Mononuclear cell (primary cell): ENCODE data around the gene HIVEP2. TPM values are rescaled to one million over a fixed set of nuclear protein-coding genes. Genes with fewer than 3 reads are reported as not detected.

Source experiments
- H3K27me3 ChIP-seq: 2 replicates; pipeline ENCODE4 v1.6.0; 2011; ENCODE audit warnings: low read length, control low read depth; ENCODE audit not compliant: insufficient read depth
- H3K4me1 ChIP-seq: 2 replicates; pipeline ENCODE4 v1.5.1; 2011; ENCODE audit warnings: mild to moderate bottlenecking, low read length, control low read depth; ENCODE audit not compliant: insufficient read depth
- H3K4me3 ChIP-seq: 2 replicates; pipeline ENCODE4 v1.5.1; 2011; ENCODE audit warnings: mild to moderate bottlenecking, low read length, moderate library complexity
- H3K9me3 ChIP-seq: 2 replicates; pipeline ENCODE4 v1.5.1; 2011; ENCODE audit warnings: low read depth, mild to moderate bottlenecking, control low read depth, low read length
- total RNA-seq: library from RNA; depleted of rRNA; stranded (reverse); fragments of >200 nt; gene quantifications from one replicate; pipeline ENCODE4 v1.2.3, GENCODE V29; 2012

Gene HIVEP2
- total RNA-seq, 1 donor, result 32.0 TPM

DNA sequence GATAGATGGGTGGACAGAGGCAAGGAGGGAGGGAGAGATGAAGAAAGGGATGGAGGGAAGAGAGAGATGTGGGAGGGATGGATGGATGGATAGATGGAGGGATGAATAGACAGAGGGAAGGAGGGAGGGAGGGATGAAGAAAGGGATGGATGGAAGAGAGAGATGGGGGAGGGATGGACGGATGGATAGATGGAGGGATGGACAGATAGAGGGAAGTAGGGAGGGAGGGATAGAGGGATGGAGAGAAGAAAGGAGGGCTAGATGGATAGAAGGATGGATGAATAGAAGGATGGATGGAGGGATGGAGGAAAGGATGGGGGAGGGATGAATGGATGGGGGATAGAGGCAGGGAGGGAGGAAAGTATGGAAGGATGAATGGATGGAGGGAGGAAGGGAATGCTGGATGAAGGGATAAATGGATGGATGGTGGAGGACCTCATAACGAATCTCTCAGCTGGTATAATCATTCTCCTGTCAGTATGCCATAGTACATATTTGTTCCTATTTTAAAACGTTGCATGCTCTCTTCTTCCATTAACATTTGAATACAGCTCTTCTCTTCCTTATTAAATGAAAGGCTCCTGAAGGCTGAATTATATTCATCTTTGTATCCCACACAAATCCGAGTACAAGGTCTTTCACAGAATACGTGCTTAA, 136.4 kb downstream of the HIVEP2 start:
- Histone ChIP-seq H3K4me1 (peaks cover 8% of the 10 kb centered on the region), H3K4me3 (no peak overlapping the region), H3K27me3 (no peaks in the 10 kb centered on the region), H3K9me3 (no peaks in the 10 kb centered on the region)

DNA sequence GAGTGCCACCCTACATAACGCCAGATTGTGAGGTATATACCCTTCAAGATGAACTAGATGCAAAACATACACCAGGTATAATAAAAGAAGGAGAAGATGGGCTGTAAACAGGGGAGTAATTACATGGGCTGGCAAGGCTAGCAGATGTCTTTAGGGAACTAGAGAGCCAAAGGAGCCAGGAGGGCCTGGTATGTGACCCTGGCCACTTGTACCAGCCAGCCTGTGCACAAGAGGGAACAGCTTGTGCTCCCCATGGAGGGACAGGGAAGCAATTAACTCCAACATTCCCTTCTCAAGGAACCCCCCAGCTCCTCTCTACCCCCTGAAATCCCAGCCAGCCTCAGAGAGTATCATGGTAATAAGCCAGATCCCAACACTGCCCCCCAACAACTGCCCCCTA, 139.9 kb downstream of the HIVEP2 start:
- Histone ChIP-seq H3K4me3 (no peak overlapping the region), H3K27me3 (no peaks in the 10 kb centered on the region), H3K9me3 (no peaks in the 10 kb centered on the region), H3K4me1 (no peaks in the 10 kb centered on the region)

- no peaks in the 10 kb centered on the region for H3K9me3 ChIP-seq
- H3K4me1 ChIP-seq, result no peaks in the 10 kb centered on the region
- H3K27me3 ChIP-seq, result no peaks in the 10 kb centered on the region
- no peak overlapping the region for H3K4me3 ChIP-seq
Observed at GRCh38 chr6:142804490-142804889, 140.5 kb downstream of the HIVEP2 start.

- no peaks in the 10 kb centered on the region for H3K4me1 ChIP-seq
- no peak overlapping the region for H3K4me3 ChIP-seq
- no peaks in the 10 kb centered on the region for H3K9me3 ChIP-seq
- H3K27me3 ChIP-seq, result no peaks in the 10 kb centered on the region
Observed at GRCh38 chr6:142803495-142804058, 141.4 kb downstream of the HIVEP2 start.

- Histone ChIP-seq H3K27me3 (no peaks in the 10 kb centered on the region), H3K4me1 (peaks cover 4% of the 10 kb centered on the region), H3K9me3 (no peaks in the 10 kb centered on the region), H3K4me3 (no peak overlapping the region)
Observed at GRCh38 chr6:142803032-142803431, 141.9 kb downstream of the HIVEP2 start.

DNA sequence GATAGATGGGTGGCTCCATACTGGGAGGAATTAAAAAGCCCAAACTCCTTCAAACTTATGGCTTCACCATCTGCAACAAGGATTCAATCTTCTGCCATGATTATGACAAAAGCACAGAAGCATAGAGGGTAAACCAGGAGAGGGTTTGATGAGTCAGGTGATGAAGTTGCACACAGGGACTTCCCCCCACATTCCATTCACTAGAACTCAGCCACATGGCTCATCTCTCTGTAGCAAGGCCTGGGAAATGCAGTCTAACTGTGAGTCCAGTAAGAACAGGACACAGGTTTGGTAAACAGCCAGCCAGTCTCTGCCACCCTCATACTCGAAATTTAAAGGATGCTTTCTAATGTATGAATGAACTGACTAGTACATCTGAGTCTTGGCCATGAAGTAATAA, 142.9 kb downstream of the HIVEP2 start:
- Histone ChIP-seq H3K4me3 (no peak overlapping the region), H3K9me3 (no peaks in the 10 kb centered on the region), H3K27me3 (no peaks in the 10 kb centered on the region), H3K4me1 (peaks cover 8% of the 10 kb centered on the region)

DNA sequence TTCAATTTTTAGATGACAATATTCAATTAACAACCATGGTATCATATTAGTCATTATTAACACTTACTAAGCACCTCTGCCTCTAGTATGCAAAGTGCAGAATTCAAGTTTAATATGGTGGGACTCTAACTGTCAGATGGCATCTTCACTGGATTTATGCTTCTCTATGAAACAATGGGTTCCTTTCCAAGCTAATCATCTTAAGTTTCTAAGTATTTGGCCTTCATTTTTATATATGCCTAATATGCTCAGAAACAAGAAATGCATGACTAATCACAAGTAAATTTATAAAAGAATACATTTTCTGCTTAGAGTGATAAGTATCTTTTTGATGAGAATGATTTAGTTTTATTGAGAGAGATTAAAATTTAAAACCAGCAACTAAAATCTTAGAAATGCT, 144.7 kb downstream of the HIVEP2 start:
- H3K4me3 ChIP-seq, result no peak overlapping the region
- peaks cover 18% of the 10 kb centered on the region for H3K4me1 ChIP-seq

DNA sequence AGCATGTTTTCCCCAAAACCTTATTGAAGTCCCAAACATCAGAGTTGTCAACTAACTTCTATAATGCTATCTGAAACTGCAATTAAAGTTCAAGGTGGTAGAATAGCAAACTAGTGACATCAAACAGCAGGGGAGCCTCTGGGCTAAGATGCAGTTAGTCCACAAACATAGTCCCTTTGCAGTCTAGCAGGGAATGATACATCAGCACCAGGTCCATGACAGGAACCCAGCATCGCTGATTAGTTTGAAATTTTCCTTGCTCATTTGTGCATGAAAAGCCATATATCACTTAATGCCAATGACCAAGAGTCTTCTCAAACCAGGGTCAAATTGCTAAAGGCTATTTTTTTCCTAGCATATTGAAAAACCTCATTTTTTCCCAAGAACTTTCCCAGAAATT, 145.3 kb downstream of the HIVEP2 start:
- no peak overlapping the region for H3K4me3 ChIP-seq
- H3K27me3 ChIP-seq, result no peaks in the 10 kb centered on the region
- peaks cover 18% of the 10 kb centered on the region for H3K4me1 ChIP-seq
- H3K9me3 ChIP-seq, result no peaks in the 10 kb centered on the region

More for the DNA sequence above, 144.7 kb downstream of the HIVEP2 start:
- no peaks in the 10 kb centered on the region for H3K27me3 ChIP-seq
- H3K9me3 ChIP-seq, result no peaks in the 10 kb centered on the region

GRCh38 chr6:142797159-142797558, 147.8 kb downstream of the HIVEP2 start:
- H3K4me3 ChIP-seq, result no peak overlapping the region
- H3K27me3 ChIP-seq, result no peaks in the 10 kb centered on the region
- no peaks in the 10 kb centered on the region for H3K9me3 ChIP-seq
- H3K4me1 ChIP-seq, result peaks cover 18% of the 10 kb centered on the region

GRCh38 chr6:142796571-142796970, 148.4 kb downstream of the HIVEP2 start:
- no peaks in the 10 kb centered on the region for H3K9me3 ChIP-seq
- no peak overlapping the region for H3K4me3 ChIP-seq
- H3K27me3 ChIP-seq, result no peaks in the 10 kb centered on the region
- H3K4me1 ChIP-seq, result peaks cover 18% of the 10 kb centered on the region

DNA sequence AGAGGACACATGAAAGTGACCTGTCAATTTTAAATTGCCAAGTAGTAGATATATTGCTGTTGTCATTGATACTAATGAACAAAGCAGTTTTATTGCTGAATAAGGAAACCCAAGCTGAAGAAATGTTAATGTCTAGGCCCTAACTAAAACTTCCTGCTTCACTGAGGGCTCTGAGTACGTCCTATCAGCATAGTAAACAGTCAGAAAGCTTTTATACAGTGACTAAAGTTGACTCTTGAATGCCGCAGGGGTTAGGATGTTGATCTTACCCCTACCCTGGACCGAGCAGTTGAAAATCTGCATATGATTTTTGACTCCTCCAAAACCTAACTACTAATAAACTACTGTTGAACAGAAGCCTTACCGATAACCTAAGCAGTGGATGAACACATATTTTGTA, 149.0 kb downstream of the HIVEP2 start:
- Histone ChIP-seq H3K27me3 (no peaks in the 10 kb centered on the region), H3K9me3 (no peaks in the 10 kb centered on the region), H3K4me1 (peaks cover 18% of the 10 kb centered on the region), H3K4me3 (no peak overlapping the region)

GRCh38 chr6:142794424-142794823, 150.6 kb downstream of the HIVEP2 start:
- H3K4me3 ChIP-seq, result no peak overlapping the region
- H3K4me1 ChIP-seq, result peaks cover 18% of the 10 kb centered on the region

DNA sequence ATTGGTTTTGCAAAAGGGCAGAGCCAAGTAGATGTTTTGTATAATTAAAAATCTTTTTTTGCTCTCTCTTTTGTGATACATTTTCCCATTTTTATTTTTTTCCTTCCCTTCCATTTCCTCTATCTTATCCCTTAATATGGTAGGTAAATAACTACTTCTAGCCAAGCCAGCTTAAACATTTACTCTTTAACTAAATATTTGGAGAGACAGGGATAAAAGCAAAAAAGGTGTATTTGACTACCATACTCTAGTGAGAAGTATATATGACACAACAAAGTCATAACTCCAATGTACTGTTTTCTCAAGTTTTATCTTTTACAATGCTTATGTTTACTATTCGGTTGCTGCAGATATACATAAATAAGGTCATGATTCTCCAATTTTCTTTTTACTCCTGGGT, 154.7 kb downstream of the HIVEP2 start:
- Histone ChIP-seq H3K27me3 (no peaks in the 10 kb centered on the region), H3K9me3 (no peaks in the 10 kb centered on the region), H3K4me3 (no peak overlapping the region), H3K4me1 (no peaks in the 10 kb centered on the region)

More at GRCh38 chr6:142794424-142794823, 150.6 kb downstream of the HIVEP2 start:
- H3K9me3 ChIP-seq, result no peaks in the 10 kb centered on the region
- no peaks in the 10 kb centered on the region for H3K27me3 ChIP-seq

- H3K9me3 ChIP-seq, result no peaks in the 10 kb centered on the region
- H3K27me3 ChIP-seq, result no peaks in the 10 kb centered on the region
- H3K4me1 ChIP-seq, result peaks cover 5% of the 10 kb centered on the region
- no peak overlapping the region for H3K4me3 ChIP-seq
Observed at GRCh38 chr6:142787422-142787821, 157.6 kb downstream of the HIVEP2 start.

DNA sequence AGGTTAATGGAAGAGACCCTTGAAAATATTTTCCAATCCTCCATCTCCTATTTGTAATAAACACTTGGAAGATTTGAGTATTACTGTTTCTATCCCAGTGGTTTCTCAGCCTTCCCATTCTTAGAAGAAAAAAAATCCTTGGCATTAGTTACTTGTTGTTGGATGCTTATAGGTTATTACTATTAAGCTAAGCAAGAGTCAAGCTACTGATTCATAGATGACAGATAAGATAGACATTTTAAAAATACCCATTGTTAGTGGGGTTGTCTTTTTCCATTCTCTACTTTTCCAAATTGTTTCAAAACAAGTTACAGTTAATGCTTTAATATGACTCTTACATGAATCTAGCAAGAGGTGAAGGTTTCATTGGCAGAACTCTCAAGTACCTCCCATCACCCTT, 158.5 kb downstream of the HIVEP2 start:
- Histone ChIP-seq H3K27me3 (no peaks in the 10 kb centered on the region), H3K4me3 (no peak overlapping the region), H3K4me1 (peaks cover 5% of the 10 kb centered on the region), H3K9me3 (no peaks in the 10 kb centered on the region)

GRCh38 chr6:142784344-142784743, 160.6 kb downstream of the HIVEP2 start:
- Histone ChIP-seq H3K4me1 (peaks cover 5% of the 10 kb centered on the region), H3K27me3 (no peaks in the 10 kb centered on the region), H3K4me3 (no peak overlapping the region), H3K9me3 (no peaks in the 10 kb centered on the region)
